Nephron progenitor cell (in vitro differentiated cells): Measurements from ENCODE around the gene HIGD2A.

ENCODE experiments used
- DNase-seq: peaks from one replicate; pipeline ENCODE4 v3.0.0; 2021
- H3K27ac Mint-ChIP-seq: 2 replicates; pipeline ENCODE4 v1.8.0; 2021; ENCODE audit warnings: mild to moderate bottlenecking, moderate library complexity, mixed read lengths
- H3K27me3 Mint-ChIP-seq: 2 replicates; pipeline ENCODE4 v1.8.0; 2021; ENCODE audit warnings: mild to moderate bottlenecking, low read depth, mixed read lengths; ENCODE audit not compliant: poor library complexity
- H3K36me3 Mint-ChIP-seq: 2 replicates; pipeline ENCODE4 v1.8.0; 2021; ENCODE audit warnings: low read depth, mixed read lengths
- H3K4me1 Mint-ChIP-seq: 2 replicates; pipeline ENCODE4 v1.8.0; 2021; ENCODE audit warnings: mixed read lengths
- H3K4me3 Mint-ChIP-seq: 2 replicates; pipeline ENCODE4 v1.8.0; 2021; ENCODE audit warnings: mild to moderate bottlenecking, moderate library complexity, mixed read lengths
- H3K9me3 Mint-ChIP-seq: 2 replicates; pipeline ENCODE4 v1.8.0; 2021; ENCODE audit warnings: mild to moderate bottlenecking, moderate library complexity, mixed read lengths
- TF ChIP-seq, protein P1 (sequence below): fragments of 200-600 bp; sonication (generic); IDR thresholded peaks from 2 replicates; pipeline ENCODE4 v1.5.0; 2021; ENCODE audit warnings: antibody characterized with exemption

HIGD2A gene

DNA sequence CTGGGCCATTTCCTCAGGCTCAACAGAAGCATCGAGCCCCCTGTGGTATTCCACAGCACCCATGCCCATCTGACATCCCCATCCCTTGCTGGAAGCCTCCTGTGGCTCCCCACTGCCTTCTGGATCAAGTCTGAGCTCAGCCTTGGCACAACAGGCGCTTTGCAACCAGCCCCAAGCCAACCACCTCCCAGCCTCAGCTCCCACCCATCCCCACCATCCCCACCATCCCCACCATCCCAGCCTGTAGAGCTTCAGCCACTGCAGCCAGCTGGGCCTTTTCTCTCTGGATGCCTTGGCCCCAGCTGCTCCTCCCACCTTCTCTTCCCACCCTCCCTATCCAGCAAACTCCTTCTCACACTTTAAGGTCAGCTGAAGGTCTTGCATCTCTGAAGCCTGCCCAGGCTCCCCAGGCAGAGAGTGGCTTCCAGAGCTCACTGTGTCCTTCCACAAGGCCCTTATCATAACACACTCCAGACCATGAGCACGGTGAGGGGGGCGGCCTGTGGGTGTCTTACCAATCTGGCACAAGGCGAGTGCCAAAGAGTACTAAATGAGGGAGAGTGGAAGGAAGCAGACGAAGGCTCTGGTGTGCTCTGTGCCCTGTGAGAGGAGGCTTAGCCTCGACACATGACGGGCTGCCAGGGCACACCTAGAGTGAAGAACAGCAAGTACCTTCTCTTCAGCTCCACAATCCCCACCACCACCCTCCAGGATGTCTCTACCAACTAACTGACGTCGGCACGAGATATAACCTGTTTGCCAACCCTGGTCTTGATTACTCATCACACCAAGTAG lies 6.5 kb downstream of the HIGD2A start:
- Mint-ChIP-seq H3K27ac (peak overlapping the region; percentile 65), H3K4me1 (peaks cover 27% of the 10 kb centered on the region), H3K4me3 (no peak overlapping the region), H3K9me3 (no peaks in the 10 kb centered on the region), H3K36me3 (peaks cover 15% of the 10 kb centered on the region), H3K27me3 (peaks cover 4% of the 10 kb centered on the region)
- no peak for DNase-seq
- TF ChIP-seq, protein P1, sequence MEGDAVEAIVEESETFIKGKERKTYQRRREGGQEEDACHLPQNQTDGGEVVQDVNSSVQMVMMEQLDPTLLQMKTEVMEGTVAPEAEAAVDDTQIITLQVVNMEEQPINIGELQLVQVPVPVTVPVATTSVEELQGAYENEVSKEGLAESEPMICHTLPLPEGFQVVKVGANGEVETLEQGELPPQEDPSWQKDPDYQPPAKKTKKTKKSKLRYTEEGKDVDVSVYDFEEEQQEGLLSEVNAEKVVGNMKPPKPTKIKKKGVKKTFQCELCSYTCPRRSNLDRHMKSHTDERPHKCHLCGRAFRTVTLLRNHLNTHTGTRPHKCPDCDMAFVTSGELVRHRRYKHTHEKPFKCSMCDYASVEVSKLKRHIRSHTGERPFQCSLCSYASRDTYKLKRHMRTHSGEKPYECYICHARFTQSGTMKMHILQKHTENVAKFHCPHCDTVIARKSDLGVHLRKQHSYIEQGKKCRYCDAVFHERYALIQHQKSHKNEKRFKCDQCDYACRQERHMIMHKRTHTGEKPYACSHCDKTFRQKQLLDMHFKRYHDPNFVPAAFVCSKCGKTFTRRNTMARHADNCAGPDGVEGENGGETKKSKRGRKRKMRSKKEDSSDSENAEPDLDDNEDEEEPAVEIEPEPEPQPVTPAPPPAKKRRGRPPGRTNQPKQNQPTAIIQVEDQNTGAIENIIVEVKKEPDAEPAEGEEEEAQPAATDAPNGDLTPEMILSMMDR, result no peak

DNA sequence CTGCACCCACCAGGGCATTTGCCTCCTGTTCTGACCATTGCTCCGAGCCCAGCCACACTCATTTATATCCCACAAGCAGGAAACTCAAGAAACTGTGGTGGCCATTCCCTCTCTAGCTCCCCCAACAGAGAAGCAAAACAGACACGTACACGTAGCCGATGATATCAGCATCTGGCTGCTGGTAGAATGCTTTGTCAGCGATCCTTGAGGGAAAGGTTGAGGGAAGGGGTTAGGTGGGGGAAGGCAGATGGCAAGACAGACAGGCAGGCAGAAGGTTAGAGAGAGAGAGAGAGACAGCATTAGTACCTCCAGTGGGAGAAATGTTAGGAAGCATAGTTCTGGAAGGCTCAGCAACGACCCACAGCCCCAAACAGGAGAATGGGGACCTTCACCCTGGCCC lies 7.8 kb downstream of the HIGD2A start:
- H3K4me1 Mint-ChIP-seq, result peaks cover 27% of the 10 kb centered on the region
- peaks cover 7% of the 10 kb centered on the region for H3K27me3 Mint-ChIP-seq
- no peak for DNase-seq
- no peaks in the 10 kb centered on the region for H3K9me3 Mint-ChIP-seq
- peak overlapping the region; percentile 96 for H3K27ac Mint-ChIP-seq
- TF ChIP-seq, protein P1, result no peak
- peaks cover 8% of the 10 kb centered on the region for H3K36me3 Mint-ChIP-seq
- H3K4me3 Mint-ChIP-seq, result peak overlapping the region; percentile 41

DNA sequence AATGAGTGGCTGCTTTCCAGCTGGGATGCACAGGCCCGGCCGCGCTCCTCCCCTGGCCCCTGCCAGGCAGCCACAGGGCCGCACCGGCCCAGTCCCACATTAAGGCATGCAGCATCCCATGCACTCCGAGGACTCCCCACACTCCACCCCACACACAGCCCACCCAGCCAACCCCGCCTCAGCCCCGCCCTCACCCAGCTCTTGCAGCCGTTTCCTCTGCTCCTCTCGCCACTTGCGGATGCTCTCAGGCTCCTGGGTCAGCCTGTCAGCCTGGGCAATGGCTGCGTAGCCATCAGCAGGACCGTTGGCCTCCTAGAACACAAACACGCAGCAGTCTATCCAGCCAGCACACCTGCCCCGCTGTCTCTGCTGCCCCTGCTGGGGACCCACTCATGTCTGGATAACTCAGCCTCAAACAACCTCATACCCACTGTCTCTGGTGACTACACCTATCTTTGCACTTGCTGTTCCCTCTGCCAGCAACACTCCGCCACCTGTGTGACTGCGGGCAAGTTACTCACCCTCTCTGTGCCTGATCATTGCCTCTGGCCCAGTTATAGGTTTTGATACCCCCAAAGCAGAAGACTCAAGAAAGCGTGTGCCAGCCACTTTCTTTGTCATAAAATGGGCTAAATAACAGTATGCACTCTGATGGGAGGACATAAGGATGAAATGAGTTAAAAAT lies 9.3 kb downstream of the HIGD2A start:
- no peaks in the 10 kb centered on the region for H3K9me3 Mint-ChIP-seq
- H3K4me1 Mint-ChIP-seq, result peaks cover 39% of the 10 kb centered on the region
- peaks cover 7% of the 10 kb centered on the region for H3K27me3 Mint-ChIP-seq
- no peaks in the 10 kb centered on the region for H3K36me3 Mint-ChIP-seq
- TF ChIP-seq, protein P1, result no peak
- DNase-seq, result no peak
- peak overlapping the region; percentile 86 for H3K27ac Mint-ChIP-seq
- no peak overlapping the region for H3K4me3 Mint-ChIP-seq

DNA sequence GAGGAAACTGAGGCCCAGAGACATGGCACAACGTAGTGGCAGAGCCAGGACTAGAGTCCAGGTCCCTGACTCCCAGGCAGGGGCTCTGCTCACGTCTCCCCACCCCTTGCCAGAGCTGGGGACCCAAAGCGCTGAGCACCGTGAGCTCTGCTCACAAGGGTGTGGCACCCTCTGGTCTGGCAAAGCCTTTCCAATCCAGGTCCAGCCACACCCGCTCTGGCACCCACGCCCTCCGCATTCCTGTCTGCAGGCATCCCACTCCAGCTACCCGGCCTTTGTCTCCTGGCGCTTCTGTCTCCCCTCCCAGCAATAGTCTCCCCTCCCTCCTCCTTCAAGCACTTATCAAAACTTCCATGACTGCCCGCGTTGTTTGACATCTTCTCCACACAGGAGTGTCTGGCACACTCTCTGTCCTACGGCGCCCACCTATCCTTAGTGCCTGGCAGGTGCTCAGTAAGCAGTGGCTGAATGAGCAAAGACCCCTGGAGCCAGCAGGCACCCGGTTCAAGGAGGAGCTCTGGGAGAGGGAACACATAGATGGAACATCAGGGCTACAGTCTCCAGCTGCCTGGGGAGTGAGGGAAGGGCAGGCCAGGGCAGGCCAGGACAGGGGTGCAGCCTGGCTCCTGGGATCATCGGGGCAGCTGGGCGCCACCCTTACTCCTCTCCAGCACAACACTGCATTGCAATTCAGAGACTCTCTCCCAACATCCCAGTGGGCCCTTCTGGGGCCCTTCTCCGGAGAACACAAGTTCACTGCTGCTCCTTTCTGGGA lies 12.0 kb downstream of the HIGD2A start:
- H3K36me3 Mint-ChIP-seq, result no peaks in the 10 kb centered on the region
- peaks cover 27% of the 10 kb centered on the region for H3K4me1 Mint-ChIP-seq
- H3K4me3 Mint-ChIP-seq, result no peak overlapping the region
- no peaks in the 10 kb centered on the region for H3K9me3 Mint-ChIP-seq
- no peak overlapping the region for H3K27ac Mint-ChIP-seq
- peaks cover 10% of the 10 kb centered on the region for H3K27me3 Mint-ChIP-seq
- TF ChIP-seq, protein P1, result no peak
- DNase-seq, result no peak

DNA sequence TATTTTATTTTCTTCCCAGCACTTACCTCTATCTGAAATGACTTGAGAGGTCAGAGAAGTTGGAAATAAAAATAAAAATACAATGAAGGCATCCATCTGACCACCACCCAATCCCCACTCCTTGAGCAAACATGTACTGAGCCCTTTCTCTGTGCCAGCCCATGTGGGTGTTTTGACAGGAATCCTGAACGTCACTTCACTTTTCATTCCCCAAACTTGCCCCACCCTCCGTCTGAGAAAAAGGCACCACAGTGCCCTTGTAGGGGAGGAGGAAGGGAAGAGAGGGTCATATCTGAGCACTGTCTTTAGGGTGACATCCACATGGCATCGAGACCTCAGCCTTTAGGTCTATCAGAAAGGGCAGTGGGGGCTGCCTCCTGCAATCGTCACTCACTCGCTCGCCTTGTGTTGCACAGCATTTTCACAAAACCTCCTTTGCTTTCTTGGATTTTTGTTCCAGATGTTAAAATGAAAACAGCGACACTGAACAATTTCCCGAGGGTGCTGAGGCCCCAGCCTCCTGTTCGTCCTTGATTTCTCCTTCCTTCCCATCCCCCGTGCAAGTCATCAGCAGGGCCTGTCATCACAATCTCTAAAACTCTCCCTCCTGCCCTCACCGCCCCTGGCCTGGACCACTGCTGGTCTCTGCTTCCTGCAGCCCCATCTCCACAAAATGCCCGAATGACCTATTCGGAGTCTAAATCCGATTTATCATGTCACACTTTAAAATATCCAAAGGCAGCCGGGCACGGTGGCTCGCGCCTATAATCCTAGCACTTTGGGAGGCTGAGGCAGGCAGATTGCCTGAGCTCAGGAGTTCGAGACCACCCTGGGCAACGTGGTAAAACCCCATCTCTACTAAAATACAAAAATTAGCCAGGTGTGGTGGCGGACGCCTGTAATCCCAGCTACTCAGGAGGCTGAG lies 13.0 kb downstream of the HIGD2A start:
- no peak overlapping the region for H3K4me3 Mint-ChIP-seq

More for the DNA sequence above, 13.0 kb downstream of the HIGD2A start:
- TF ChIP-seq, protein P1, result no peak
- DNase-seq, result no peak
- Mint-ChIP-seq H3K9me3 (no peaks in the 10 kb centered on the region), H3K4me1 (peaks cover 29% of the 10 kb centered on the region), H3K36me3 (no peaks in the 10 kb centered on the region), H3K27ac (peak overlapping the region; percentile 81), H3K27me3 (peaks cover 10% of the 10 kb centered on the region)
